GM19240 (cell line): Measurements from ENCODE around the gene FETUB.

ENCODE experiments used
- DNase-seq: peaks from one replicate; pipeline ENCODE4 v3.0.0; 2011; ENCODE audit warnings: low spot score; ENCODE audit not compliant: insufficient read length

Gene FETUB, protein sequence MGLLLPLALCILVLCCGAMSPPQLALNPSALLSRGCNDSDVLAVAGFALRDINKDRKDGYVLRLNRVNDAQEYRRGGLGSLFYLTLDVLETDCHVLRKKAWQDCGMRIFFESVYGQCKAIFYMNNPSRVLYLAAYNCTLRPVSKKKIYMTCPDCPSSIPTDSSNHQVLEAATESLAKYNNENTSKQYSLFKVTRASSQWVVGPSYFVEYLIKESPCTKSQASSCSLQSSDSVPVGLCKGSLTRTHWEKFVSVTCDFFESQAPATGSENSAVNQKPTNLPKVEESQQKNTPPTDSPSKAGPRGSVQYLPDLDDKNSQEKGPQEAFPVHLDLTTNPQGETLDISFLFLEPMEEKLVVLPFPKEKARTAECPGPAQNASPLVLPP

DNA sequence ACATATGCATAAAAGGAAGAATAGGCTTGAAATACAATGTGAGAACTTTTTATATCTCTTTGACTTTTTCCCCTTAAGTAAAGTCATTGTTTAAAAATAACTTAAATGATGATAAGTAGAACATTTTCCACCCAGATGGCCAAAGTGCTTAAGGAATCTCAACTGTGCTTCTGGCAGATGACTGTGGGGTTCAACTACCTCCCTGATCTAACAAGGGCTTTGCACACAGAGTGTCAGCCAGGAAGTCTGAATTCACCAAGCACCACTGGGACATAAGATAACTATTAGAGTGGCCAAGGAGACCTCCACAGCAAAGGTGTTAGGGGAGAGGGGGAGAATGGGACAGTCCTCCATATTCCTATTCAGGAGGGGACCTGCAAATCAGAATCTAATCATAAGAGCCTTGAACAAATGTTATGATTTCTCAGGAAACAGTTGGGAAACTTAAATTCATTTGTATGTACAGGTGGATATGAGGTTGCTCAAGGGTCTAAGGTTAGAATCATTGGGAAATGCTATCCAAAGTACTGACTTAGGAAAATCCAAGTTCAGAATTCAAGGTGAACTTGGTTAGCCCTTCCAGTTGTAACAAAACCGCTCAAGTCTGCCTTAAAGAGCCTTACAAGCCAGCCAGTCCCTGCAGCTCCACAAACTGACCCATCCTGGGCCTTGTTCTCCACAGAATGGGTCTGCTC, at the start of gene FETUB:
Gene FETUB (plus strand): TSS at position 622 of the 695 bp plus-strand sequence. CDS start 62 bp downstream, at position 684.
- no peak for DNase-seq

DNA sequence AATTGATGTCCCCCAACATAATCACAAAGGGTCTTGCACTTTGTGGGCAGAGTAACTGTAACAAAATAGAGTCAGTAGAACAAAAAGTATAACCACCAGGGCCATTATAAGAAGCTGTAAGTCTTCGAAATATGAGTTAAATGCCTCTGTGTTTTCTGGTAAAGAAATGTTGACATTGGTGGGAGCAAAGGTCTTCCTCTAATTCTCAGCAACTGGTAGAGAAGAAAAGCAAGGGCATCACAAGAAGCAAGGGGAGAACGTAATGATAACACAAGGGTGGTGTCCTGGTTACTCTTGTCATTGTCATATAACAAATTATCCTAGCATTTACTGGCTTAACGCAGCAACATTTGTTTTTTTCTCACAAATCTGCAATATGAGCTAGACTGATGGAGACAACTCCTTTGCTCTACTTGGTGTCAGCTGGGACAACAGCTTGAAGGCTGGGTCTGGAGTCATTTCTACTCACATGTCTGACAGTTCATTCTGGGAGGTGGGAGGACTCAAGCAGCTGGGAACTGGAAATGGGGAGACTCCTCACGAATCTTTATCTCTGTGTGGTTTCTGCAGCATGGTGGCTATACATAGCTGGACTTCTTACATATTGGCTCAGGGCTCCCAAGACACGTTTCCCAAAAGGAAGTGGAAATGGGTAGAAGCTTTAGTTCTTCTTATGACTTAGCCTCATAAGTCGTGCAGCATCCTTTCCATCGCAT, 49.5 kb upstream of the FETUB start:
- no peak for DNase-seq

DNA sequence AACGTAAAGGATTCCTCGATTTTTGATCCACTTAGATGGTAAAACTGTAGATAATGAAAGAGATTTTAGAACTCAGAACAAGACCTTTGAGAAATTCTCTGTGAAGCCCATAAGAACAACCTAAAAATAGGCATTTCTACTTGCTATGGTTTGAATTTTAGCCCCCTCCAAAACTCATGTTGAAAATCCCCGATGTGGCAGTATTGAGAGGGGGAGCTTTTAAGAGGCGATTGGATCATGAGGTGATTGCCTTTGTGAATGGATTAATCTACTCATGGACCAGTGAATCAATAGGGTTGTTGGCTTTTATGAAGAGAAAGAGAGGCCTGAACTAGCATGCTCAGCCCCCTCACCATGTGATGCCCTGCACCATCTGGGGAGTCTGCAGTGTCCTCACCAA, 47.5 kb upstream of the FETUB start:
- DNase-seq: no peak

DNA sequence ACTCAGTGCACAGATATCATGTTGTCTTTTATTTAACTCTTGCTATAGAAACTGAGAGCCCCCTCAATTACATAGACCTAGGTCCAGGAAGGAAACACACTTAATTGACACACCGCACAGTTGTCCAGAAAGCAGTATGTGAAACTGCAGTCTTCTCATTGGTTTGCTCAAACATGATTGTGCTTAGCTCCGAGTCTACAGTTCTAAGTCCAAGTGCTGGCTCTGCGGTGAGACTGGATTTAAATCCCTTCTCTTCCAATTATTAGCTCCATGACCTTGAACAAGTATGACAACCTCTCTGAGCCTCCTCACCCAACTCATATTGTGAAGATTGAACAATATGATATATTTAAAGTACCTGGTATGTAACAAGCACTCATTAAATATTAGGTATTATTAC, 46.3 kb upstream of the FETUB start:
- no peak for DNase-seq

DNA sequence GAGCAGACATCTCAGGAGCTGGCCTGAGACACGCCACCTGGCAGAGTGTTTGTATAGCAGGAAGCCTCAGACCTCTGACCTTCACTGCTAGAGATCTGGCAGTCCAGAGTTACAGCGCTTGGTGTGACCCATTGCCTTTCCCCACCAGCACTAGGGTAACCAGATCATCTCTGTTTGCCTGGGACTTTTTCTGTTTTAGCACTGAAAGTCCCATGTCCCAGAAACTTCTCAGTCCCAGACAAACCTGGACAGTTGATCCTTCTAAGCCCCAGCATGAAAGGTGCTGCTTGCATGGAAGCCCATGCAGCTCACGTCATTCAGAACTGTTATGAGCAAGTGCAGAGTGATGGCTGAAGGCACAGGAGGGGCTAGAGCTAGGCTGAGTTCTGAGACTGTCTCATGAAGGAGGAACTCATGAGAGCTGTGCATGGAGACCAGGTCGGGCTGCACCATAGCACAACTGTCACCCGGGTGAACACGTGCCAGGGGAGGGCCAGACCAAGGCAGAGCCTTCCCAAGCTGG, 45.5 kb upstream of the FETUB start:
- no peak for DNase-seq

DNA sequence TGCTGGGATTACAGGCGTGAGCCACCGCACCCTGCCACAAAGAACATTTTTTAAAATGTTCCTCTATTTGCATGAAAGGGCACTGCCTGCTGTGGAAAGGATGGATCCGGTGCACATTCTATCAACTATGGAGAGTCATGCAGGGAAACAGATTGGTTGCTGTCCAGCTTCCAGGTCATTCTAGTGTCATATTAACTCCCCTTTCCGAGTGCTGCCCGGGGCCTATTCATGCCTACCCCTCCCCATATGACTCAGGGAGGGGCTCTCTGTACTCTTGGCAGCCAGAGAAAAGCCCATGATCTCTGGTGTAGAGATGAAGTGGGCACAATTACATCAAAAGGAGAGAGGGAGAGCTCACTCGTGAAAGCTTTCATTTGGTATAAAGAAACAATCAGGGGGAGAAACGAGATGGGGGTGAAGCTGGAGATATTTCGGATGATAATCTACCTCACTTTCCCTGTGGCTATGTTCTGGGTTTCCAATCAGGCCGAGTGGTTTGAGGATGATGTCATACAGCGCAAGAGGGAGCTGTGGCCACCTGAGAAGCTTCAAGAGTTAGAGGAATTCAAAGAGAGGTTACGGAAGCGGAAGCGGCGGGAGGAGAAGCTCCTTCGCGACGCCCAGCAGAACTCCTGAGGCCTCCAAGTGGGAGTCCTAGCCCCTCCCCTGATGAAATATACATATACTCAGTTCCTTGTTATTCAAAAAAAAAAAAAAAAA, 43.5 kb upstream of the FETUB start:
- DNase-seq: no peak

DNA sequence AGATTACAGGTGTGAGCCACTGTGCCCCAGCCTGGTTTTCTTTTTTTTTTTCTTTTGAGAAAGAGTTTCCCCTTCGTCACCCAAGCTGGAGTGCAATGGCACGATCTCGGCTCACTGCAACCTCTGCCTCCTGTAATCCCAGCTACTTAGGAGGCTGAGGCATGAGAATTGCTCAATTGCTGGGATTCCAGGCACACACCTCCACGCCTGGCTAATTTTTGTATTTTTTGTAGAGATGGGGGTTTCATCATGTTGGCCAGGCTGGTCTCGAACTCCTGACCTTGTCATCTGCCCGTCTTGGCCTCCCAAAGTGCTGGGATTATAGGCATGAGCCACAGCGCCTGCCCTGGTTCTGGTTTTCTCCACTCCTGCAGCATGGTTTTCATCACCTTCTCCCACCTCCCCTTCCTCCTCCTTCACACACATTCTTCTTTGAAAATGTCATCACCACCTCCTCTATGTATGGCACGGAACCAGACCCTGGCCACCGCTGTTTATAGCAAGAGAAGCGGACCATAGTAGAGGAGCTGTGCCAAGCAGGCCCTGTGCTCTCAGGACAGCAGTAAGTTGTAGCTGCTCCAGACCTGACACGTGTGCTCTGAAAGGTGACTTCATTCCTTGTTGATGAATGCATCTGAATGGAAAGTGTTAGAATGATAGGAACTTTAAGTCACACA, 42.0 kb upstream of the FETUB start:
- no peak for DNase-seq

DNA sequence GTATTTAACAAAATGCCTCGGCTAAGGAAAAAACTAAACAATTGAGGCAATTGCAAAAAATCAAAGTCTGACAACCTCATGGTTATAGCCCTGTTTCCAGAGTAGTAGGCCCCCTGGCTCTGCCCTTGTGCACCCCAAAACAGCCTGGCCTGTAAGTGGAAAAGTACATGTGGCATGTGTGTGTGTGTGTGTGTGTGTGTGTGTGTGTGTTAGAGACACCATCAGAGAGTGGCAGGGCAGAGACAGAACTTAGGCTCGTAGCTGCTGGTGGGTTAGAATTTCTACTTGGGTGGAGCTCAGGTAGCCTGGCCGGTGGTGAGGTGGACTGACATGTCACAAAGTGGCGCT, 41.4 kb upstream of the FETUB start:
- no peak for DNase-seq

DNA sequence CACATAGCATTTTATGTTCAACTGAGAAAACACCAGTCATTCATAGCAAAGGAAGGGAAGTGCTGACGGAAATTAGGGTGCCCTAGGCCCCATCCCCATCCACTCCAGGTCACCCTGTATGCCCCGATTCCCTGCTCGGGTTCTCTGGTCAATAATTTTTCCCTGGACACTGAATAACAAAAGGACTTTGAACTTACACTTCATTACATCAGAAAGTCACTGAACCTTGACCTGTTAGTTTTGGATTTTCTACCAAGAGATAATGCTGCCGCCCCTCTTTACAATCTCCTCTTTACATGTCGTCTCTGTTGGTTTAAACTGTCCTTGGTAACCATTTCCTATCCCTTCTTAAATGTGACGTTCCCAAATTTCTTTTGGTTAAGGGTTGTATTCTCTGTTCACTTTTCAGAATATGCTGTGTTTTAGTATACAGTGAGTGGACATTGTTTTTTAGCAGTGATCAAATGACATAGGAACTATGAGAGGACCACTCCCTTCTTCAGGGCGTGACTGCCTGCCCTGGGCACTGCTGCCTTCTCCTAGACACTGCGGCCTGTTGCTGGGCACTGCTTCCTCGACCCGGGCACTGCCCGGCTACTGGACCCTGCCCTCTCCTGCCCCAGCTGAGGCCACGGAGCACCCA, 40.9 kb upstream of the FETUB start:
- no peak for DNase-seq

DNA sequence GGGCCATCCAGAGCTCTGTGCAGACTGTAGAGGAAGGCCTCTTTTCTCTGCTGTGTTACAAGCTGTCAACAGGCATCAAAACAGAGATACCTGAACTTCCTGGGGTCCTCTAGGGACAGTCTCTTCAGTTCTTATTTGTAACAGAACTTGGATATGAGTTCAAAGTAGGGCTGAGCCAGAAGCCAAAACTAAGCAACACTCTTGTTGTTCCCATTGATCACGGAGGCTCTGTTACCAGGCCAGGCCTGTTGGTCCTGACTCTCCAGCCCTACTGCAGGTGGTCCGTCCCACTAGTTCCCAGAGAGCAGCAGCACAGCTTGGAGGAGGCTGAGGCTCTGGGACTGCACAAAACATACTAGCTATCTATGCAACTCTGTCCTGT, 40.4 kb upstream of the FETUB start:
- no peak for DNase-seq

DNA sequence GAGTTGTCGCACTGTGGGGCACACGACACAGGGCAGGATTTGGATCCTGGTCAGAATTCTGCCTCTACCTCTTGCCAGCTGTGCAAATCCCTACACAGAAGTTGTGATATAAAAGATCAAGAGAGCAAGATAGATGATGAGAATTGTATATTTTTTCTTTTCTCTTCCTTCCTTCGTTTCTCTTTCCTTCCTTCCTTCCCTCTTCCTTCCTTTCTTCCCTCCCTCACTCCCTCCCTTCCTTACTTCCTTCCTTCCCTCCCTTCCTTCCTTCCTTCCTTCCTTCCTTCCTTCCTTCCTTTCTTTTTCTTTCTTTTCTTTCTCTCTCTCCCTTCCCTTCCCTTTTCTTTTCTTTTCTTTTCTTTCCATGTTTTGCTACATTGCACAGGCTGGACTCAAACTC, 39.3 kb upstream of the FETUB start:
- no peak for DNase-seq

DNA sequence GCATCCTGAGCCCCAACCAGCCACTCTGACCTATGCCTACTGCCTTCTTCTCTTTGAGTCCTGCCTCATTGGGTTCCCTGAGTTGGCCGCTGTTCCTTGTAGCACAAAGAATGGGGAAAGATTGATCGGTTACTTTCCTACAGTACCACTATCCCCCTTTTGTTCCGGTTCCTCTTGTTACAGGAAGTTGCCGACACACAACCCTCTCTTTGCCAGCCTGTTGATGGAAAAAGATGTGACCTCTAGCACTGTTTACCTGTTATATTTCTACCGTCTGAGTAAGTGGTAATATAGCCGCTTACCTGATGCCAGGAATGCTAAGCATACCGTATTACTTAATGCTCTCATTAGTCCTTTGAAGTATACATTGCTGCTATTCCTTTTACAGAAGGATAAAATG, 37.0 kb upstream of the FETUB start:
- no peak for DNase-seq

DNA sequence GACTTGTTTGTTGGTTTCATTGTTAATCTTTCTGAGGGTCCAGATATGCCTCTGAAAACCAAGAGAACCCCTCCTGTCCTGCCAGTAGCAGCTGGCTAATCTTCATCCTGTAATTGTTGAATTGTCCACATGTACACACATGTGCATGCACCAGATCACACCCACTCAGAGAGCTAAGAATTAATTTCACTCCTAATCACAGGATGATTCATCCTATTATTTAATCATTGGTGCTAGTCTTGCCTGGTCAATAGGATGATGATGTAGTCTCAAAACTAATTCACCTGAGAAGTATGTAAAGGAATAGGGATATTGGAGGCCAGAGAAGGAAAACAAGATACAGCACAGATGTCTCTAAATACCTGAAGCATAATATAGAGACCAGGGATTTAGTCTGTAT, 35.1 kb upstream of the FETUB start:
- DNase-seq: no peak

DNA sequence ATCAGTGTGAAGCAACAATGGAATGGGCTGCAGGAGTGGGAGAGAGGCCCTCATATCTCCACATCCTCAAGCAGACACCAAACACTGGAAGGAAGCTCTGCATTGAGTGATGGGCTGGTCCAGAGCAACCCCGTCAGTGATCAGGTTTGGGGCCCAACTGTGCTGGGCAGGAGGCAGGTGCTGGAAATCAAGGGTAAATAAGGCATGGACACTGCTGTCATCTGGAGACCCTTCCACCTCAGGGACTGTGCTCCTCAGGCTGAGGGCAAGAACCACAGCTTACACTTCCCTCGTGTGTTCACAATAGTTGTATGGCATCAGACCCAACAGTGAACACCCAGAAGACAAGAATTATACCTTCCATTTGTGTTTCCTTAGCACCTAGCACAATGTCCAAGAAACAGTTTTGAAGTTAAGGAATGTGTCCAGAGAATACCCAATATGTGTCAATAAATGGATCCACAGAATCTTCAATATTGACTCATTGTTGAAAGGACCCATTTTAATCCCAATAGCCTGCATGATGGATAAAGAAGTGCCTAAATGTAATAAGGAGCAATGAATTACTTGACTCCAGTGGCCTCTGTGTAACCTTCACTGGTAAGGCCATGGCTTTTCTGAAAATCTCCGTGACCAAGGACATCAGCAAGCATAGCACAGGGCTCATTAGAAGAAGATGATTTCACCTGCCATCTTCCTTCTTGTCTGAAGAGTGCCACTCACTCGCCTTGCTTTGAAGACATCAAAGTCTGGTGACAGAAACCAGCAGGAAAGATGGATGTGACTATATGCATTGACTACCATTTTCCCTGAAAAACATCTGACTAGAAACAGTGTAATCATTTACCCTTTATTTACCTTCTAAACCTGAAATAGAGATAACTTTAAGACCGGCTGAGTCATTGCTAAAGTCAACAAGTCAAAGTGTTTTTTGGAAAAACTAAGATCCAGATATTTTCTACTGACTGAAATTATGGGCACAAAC, 34.3 kb upstream of the FETUB start:
- DNase-seq: no peak

DNA sequence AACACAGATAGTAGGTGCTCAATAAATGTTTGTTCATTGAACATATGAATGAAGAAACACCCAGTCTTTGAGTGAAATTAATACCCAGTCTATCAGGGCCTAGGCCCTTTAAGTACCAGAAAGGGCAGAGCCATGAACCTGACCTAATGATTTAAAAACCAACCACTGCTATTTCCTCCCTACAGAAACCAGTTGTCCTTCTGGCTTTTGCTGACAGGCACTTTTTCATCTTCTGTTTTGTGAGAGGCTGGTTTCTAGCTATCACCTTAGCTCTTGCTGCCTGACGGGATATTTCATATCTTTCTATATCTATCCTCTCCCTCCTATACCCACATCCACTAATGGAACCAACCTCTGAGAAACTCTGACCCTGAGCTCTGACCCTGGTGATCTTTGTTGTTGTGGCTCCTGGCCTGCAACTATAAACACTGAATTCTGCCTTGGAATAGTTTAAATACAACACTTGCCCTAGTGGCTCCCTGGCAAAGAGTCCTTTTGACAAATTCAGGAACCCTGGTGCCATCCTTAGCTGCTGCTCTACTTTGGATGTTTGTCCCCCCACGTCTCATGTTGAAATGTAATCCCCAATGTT, 31.5 kb upstream of the FETUB start:
- no peak for DNase-seq

DNA sequence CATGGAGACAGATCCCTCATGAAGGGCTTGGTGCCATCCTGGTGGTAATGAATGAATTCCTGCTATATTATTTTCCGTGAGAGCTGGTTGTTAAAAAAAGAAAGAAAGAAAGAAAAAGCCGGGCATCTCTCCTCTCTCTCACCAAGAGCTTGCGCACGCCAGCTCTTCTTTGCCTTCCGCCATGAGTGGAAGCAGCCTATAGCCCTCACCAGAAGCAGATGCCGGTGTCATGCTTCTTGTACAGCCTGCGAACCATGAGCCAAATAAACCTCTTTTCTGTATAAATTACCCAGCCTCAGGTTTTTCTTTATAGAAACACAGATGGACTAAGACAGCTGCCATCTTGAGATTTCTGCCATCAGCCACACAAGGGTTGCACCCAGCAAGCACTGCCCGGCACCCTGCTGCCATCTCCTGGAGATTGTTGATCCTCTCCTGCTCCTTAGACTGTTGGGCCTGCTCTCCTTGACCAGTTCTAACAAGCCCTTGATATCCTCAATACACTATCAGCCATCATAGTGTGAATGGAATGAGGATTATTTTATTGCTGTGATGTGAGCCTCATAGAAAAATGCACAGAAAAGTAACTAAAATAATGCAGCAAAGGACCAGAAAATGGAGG, 30.8 kb upstream of the FETUB start:
- no peak for DNase-seq

DNA sequence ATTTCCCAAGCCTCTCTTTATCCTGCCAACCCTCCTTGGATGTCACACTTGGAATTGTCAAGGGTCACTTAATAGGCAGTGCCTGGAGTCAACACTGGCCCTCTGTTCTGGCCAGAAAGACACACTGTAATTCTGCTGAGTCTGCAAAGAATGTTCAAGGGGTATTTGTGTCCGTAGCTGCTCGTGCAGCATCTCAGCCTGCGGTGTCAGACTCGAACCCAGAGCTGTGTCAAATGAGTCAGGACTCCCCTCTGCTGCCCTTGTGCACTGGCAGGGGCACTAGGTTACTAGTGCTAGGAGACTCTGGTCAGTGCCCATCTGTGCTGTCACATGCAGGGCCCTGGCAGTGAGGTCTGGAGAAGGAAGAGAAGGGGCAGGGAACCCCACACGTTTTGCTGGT, 28.1 kb upstream of the FETUB start:
- DNase-seq: no peak
